Neural cell (in vitro differentiated cells): Measurements from ENCODE around the gene MED22.

Source experiments
- EP300 ChIP-seq: fragments of 450-650 bp; conservative IDR thresholded peaks from 2 replicates; pipeline ENCODE4 v1.6.1; 2014; ENCODE audit warnings: antibody characterized with exemption, mild to moderate bottlenecking, moderate library complexity; ENCODE audit not compliant: poor library complexity, severe bottlenecking
- EZH2 ChIP-seq: fragments of 200-600, 300-800 bp; shearing (Covaris generic), sonication (generic); IDR thresholded peaks from 2 replicates; pipeline ENCODE4 v1.6.1; 2014; ENCODE audit warnings: antibody characterized with exemption, low read length, borderline replicate concordance, mild to moderate bottlenecking; ENCODE audit not compliant: insufficient read depth, poor library complexity, severe bottlenecking
- POLR2AphosphoS5 ChIP-seq: IDR thresholded peaks from 2 replicates; pipeline ENCODE4 v1.6.1; 2012
- RAD21 ChIP-seq: fragments of 450-650 bp; conservative IDR thresholded peaks from 2 replicates; pipeline ENCODE4 v1.6.1; 2014; ENCODE audit warnings: antibody characterized with exemption, mild to moderate bottlenecking, moderate library complexity
- TF ChIP-seq, protein P1 (sequence below): fragments of 450-650 bp; IDR thresholded peaks from 2 replicates; pipeline ENCODE4 v1.5.1; 2014; ENCODE audit warnings: antibody characterized with exemption, mild to moderate bottlenecking, moderate library complexity; ENCODE audit not compliant: poor library complexity, severe bottlenecking
- TF ChIP-seq, protein P2 (sequence below): IDR thresholded peaks from 2 replicates; pipeline ENCODE4 v1.6.1; 2012; ENCODE audit warnings: borderline replicate concordance

DNA sequence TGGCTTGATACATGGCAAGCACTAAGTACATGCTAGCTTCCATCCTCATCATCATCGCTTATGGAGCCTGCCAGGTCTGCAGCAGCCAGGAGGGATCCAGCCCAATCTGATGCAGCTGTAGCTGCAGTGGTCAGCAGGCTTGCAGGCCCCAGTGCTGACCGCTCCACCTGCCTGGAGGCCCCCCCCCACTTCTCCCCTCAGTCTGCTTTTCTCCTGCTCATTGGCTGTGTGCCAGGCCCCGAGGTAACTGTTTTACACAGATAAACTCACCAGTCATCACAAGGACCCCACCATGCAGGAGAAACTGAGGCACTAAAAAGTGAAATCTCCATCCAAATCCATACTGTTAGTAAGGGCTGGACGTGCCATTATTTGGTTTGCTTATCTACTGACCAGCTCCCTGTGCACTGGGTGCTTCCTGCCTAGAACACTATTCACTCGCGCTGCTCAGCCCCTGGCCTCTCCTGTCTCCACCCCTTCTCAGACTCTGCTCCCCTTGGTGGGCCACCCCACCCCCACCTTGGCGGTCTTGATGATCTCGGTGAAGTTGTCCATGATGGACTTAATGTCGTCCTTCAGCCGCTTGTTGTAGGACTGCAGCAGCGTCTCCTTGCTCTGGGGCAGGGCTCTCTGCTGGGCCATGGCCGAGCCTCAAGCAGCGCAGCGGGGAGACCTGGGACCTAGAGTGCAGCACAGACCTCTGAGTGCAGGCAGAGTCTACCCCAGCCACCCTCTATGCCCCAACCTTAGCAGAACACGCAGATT is 1.7 kb downstream of the MED22 start:
- TF ChIP-seq, protein P1, sequence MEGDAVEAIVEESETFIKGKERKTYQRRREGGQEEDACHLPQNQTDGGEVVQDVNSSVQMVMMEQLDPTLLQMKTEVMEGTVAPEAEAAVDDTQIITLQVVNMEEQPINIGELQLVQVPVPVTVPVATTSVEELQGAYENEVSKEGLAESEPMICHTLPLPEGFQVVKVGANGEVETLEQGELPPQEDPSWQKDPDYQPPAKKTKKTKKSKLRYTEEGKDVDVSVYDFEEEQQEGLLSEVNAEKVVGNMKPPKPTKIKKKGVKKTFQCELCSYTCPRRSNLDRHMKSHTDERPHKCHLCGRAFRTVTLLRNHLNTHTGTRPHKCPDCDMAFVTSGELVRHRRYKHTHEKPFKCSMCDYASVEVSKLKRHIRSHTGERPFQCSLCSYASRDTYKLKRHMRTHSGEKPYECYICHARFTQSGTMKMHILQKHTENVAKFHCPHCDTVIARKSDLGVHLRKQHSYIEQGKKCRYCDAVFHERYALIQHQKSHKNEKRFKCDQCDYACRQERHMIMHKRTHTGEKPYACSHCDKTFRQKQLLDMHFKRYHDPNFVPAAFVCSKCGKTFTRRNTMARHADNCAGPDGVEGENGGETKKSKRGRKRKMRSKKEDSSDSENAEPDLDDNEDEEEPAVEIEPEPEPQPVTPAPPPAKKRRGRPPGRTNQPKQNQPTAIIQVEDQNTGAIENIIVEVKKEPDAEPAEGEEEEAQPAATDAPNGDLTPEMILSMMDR = no peak
- TF ChIP-seq POLR2AphosphoS5 = no peak
- TF ChIP-seq EZH2 = no peak
- no peak for TF ChIP-seq RAD21
- TF ChIP-seq, protein P2, sequence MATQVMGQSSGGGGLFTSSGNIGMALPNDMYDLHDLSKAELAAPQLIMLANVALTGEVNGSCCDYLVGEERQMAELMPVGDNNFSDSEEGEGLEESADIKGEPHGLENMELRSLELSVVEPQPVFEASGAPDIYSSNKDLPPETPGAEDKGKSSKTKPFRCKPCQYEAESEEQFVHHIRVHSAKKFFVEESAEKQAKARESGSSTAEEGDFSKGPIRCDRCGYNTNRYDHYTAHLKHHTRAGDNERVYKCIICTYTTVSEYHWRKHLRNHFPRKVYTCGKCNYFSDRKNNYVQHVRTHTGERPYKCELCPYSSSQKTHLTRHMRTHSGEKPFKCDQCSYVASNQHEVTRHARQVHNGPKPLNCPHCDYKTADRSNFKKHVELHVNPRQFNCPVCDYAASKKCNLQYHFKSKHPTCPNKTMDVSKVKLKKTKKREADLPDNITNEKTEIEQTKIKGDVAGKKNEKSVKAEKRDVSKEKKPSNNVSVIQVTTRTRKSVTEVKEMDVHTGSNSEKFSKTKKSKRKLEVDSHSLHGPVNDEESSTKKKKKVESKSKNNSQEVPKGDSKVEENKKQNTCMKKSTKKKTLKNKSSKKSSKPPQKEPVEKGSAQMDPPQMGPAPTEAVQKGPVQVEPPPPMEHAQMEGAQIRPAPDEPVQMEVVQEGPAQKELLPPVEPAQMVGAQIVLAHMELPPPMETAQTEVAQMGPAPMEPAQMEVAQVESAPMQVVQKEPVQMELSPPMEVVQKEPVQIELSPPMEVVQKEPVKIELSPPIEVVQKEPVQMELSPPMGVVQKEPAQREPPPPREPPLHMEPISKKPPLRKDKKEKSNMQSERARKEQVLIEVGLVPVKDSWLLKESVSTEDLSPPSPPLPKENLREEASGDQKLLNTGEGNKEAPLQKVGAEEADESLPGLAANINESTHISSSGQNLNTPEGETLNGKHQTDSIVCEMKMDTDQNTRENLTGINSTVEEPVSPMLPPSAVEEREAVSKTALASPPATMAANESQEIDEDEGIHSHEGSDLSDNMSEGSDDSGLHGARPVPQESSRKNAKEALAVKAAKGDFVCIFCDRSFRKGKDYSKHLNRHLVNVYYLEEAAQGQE = no peak
- no peak for TF ChIP-seq EP300
